Fibroblast of skin of left quadriceps (primary cell): ENCODE data around the gene PRKG1.
"Not testable (repeated sequence)": the region's sequence is repeated elsewhere in the genome, so short reads cannot be mapped to it uniquely, and the experiment has no call there.

Source experiments
- DNase-seq, 2 experiments: peaks; one replicate each; pipeline ENCODE4 v3.0.0-alpha.2; 2013; ENCODE audit warnings: low read depth in 2 of 2

The PRKG1 gene

DNA sequence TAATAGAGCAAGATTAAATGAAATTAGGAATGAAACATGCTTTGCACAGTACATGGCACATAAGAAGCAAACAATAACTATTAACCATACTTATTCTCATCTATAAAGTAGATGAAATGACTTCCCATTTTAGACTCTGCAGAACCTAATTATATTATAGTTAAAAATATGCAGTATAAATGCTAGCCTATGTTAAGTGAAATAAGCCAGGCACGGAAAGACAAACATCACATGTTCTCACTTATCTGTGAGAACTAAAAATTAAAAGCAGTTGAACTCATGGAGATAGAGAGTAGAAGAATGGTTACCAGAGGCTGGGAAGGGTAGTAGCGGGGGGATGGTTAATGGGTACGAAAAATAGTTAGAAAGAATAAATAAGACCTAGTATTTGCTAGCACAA is 247.0 kb downstream of the PRKG1 start:
- no peak for DNase-seq

DNA sequence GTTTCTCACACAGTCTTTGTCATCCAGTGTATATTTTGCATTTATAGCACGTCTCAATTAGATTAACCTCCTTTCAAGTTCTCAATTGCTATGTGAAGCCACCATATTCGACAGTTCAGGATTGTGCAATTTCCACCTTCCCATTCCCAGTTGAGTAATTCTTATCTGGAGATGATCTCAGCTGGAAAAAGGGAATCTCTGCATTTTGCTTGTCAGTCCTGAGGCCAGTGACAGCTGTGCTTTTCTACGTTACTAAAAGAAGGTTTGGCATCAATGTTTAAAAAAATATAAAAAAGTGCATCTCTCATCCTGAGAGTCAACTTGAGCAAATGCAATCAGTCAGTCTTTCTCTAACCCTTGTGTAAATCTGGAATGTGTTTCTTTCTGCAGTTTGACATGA is 247.7 kb downstream of the PRKG1 start:
- peak; percentile 68 to 71 for DNase-seq

DNA sequence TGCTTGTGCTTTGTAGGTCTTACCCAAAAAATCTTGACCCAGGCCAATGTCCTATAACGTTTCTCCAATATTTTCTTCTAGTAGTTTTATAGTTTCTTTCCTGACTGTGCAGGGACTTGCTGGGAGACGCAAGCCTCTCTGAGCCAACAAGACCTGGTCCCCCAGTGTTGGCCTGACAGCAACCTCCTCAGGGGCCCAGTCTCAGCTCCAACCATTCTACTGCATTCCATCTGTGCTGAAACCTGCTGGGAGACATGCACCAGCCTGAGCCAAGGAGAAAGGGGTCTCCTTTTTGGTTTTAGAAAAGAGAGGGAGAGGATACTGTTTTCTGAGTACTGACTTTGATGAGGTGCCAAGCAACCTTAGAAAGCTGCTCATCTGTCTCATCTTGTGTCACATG is 251.4 kb downstream of the PRKG1 start:
- no peak for DNase-seq

DNA sequence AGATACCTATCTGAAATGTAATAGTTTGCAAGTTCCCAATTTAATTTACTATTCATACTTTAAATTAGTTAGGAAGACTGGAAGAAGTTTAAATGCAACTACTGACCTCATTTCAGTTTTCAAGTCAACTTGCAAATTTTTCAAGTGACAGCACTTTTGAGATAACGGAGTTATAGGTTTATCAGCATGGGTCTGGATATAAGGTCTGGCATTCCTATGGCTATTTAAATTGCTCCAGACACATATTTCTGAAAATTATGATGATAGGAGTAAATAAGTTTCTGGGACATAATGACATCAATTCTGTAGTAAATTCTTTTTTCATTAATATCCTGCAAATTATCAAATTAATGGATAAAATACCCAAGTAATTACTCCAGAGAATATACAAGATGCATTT is 251.9 kb downstream of the PRKG1 start:
- DNase-seq = no peak

DNA sequence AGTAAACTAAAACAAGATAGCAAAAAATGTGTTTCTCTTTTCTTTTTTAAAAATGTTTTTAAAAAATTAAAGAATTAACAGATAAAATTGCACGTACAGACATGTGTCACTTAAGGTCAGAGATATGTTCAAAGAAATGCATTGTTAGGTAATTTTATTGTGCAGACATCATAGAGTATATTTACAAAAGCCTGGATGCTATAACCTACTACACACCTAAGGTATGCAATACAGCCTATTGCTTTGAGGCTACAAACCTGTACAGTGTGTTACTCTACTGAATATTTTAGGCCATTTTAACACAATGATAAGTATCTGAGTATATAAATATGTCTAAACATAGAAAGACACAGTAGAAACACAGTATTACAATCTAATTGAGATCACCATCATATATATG is 253.1 kb downstream of the PRKG1 start:
- no peak for DNase-seq

DNA sequence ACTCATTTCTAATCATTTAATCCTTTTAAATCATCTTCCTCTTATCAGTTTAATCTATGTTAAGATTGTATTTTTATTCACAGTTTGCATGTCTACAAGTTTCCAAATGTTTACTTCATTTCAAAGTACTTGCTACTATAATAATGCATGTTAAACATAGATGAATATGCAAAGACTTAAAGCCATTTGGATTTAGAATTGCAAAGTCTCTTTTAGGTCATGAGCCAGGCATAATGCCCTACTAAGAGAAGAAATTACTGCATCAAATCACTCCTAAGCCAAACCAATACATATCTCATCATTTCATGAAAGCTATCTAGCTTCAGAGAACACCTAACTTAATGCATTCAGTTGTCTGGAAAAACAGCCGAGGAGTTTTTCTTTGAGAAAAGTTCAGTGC is 266.1 kb downstream of the PRKG1 start:
- no peak for DNase-seq

DNA sequence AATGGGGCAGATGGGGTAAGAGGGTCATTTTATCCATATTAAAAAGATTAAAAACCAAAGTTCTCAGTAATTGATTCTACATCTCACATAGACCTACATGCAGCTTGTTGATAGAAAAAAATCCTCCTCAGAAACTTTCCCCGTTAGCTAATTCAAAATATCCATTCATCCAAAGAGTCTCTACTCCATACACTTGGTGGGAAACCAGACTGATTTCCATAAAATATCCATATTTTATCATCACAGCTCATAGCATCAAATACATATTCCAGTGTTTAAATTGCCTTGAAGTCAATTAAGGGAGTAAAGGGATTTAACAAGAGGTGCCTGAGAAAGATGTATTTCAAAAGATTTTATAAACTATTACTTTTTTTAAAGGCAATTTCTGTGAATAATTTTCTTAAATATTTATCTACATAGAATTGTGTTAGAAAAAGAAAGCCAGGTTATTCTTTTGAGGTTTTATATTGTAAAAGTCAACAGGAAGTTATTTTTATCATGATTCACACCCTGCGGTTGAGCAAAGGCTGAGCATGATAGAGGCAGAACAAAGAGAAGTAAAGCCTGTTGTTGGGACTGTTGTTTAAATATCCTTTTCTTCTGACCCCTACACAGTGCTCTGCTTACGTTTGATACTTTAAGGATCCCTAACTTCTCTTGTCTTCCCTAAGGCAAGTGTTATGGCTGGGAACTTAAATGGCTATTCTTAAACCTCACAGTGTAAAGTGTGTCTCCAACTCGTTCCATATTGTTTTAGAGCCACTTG is 266.7 kb downstream of the PRKG1 start:
- DNase-seq = no peak

DNA sequence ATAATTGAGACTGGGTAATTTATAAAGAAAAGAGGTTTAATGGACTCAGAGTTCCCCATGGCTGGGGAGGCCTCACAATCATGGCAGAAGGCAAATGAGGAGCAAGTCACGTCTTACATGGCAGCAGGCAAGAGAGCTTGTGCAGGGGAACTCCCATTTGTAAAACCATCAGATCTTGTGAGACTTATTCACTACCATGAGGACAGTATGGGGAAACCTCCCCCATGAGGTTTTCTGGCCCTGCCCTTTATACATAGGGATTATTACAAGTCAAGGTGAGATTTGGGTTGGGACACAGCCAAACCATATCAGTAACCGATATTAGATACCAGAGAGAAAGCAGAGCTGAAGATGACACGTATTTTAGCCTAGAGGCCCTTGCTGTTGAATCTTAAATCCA is 267.5 kb downstream of the PRKG1 start:
- DNase-seq = not testable (repeated sequence)

DNA sequence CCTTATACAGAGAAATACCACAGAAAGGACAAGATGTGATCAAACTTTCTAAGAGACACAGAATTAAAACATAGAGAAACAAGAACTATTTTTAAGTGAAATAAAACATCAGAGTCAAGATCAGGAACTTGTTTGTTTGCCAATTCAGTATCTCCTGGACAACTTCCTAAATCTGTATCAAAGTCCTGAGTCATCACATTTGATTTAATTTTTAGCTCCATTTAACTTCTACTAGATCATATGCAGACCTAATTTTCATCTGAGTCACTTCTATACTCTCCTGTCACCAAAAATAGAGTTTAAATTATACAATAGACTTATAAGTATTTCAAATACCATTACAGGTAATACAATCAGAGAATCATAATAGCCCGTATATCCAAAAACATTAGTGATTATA is 268.1 kb downstream of the PRKG1 start:
- no peak for DNase-seq

DNA sequence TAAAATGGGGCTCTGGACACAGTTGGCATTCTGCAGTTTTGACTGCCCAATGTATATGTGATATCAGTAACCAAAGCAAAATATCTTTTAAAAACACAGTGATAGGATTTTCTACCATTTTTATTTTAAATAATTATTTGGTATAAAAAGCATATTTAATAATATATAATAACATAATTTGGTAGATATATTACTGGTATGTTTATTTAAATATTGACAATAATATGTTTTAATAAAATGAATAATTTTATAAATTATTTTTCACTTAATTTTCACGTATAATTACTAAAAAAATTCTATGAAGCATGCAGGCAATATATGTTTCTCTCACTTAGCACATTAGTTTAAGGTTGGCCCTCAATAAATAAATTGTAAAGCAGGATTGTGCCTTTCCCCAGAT is 269.1 kb downstream of the PRKG1 start:
- DNase-seq = no peak

DNA sequence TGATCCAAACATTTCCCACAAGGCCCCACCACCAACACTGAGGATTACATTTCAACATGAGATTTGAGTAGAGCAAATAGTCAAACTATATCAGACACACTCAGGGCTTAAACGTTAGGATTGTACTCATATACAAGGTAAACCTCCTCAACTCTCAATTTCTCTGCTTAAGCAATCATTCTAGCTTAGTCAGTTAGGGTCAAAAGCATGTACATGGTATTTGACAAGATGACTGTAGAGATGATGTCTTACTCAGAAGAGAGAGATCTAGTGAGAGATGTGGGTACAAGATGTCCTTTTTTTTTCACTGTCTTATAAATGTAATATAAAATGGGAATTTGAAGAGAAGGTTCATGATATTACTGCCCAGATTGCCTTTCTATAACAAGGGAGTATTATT is 270.1 kb downstream of the PRKG1 start:
- DNase-seq = no peak

DNA sequence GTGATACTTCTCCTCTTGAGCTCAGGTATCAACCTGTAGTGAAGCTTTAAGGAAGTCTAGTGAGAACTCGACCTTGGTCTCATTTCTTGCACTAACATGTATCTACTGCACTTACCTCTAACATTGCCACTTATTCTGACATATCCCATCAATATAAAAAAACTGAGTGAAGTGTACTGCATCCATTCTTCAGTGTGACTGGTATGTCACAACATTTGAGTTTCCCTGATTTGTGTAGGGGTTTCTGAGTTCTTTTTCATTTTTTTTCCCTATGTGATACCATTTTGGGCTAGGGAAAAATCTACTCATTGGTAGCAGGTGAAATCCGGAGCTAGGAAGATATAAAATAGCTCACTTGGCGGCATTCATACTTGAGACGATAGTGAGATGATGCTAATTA is 274.3 kb downstream of the PRKG1 start:
- no peak for DNase-seq

DNA sequence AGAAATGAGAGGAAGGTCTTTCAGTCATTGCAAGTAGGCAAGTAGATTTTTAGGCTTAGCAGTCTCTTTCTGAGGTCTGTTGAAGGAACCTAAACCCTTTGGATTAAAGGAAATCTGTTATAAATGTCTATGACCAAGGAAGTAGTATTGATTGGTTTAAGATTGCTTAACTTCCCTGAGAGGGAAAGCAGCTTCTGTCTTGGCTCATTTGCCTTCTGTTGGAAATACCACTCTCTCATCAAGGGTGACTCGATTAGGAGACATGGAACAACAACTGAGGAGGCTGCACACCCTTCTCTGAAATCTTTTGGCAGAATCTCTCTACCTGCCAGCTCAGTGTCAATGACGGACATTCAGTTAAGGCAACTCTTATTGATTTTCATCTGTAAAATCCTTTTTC is 282.9 kb downstream of the PRKG1 start:
- no peak for DNase-seq

DNA sequence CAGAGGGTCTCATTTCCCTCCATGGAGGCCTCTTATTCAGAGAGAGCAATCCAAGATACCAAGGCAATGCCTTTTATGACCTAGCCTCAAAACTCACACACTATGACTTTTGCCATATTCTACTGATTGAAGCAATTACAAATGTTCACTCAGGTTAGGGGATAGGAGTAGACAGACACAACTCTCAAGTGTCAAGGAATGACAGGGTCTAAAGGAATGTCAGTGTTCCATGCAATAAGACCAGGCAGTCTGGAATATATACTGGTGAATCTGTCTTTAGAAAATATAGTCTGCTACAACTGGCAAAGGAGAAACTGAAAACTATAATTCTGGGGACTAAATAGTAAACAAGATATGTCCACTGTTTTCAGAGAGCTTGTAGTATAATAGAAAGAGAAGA is 283.9 kb downstream of the PRKG1 start:
- no peak for DNase-seq

DNA sequence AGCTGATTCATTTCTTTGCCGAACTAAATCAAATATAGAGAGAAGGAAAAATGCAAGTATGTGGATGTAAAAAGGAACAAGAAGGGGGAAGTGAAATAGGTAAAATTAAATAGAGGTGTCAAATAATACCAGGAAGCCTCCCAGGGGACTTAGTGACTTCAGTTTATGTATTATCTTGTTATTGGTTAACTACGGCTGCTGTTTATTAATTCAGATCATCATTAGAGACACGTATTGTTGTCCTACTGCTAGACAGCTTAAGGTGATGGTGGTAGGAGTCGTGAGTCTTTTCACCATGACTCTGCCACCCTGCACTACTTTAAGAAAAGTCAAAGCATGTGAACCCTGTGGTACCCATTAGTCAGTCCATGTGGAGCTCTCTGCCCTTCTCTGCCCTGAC is 289.1 kb downstream of the PRKG1 start:
- no peak for DNase-seq

DNA sequence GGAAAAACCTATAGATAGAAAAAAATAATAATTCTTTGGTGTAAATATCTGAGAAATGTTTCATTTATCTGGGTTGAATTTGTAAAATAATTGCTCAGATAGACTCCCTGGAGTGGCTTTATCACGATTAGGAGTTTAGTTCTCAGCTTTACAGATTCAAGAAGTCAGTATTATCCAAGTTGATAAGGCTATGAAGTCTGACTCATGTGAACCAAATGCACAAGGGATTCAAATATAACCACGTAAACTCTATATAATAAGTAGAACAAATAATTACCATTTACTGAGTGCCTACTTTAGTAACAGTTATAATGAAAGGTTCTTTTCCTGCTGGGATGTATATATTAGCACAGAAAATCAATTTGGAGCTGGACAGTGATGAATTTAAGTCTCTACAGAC is 290.4 kb downstream of the PRKG1 start:
- DNase-seq = no peak

DNA sequence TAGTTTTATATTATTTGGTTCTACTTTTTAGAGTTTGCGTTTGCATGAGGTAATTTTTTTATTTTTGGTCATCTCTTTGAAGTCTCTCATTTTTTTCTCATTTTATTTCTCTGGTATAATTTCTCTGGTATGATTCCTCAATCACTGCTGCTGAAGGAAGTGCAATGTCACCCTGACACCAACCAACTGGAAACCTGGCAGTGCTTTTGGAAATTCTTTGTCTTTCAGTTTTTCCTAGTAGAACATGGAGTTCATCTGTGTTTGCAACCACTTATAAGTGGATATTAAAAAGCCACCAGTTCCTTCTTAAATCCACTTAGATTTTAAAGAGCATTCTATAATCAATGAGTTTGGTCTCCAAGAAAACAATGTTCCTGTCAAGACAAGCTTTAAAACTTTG is 291.8 kb downstream of the PRKG1 start:
- DNase-seq = no peak

DNA sequence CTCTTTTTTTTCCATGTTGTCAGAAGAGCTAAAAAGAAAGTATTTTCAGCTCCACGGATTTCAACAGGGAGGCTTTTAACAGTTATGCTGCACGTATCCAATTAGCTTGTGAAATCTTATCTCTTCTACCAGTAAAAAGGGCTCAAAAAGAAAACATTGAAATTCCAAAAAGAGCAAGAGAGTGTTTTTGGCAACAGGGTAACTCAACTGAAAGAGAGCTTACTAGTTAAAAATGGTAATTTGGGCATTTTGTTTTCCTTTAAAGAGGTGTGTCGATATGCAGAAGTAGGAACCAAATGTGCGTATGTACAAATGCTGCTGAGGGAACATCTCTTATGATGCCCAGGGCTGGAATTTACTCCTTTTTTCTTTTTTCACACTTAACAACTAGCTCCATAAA is 292.8 kb downstream of the PRKG1 start:
- DNase-seq = no peak

DNA sequence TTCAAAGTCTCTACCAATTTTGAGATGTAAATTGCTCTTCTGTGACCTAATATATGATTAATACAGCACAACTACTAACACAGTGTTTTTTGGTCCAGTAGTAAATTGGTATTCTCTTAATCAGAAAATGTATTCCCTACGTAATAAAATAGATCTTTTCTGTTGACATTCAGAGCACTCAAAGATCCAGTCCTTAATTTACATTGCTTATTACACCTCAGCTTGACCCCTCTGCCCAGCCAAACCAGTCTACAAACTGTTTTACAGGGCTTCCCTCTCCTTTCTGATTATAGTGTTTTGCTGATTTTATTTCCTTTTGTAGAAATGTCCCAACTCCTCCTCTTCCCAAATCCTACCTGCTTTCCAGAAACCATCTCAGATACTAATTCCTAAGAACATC is 293.4 kb downstream of the PRKG1 start:
- no peak for DNase-seq

DNA sequence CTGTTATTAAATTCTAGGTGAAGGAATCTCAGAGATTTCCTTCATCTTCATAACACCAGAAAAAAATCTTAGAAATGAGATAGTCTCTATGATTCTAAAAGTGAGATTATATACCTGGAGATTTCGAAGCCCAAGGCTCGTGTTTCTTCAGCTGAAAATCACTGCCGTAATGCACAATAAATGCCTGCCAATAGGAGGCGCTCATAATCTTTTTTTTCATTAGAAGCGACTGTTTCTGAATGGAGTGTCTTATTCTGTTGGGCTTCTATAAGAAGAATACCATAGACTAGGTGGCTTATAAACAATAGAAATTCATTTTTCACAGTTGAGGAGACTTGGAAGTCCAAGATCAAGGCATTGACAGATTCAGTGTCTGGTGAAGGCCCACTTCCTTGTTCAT is 294.7 kb downstream of the PRKG1 start:
- DNase-seq = no peak

DNA sequence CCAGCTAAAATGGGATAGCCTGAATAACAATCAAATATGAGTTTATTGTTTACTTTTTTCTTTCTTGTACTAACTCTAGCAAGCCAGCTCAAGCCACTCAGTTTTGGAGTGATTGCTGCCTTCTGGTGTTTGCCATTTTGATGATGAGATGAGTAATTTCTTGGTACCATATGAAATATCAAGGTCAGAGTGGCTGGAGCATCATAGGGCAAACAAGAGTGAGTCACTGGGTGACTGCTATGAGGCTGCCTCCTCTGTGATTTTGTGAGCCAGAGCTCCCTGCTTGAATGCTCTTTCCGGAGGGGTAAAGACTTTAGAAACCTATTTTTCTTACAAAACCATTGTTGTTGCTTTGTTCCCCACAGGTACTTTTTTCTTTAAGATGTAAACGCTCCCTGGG is 295.6 kb downstream of the PRKG1 start:
- DNase-seq = peak in 1 of 2 experiments; percentile 23

DNA sequence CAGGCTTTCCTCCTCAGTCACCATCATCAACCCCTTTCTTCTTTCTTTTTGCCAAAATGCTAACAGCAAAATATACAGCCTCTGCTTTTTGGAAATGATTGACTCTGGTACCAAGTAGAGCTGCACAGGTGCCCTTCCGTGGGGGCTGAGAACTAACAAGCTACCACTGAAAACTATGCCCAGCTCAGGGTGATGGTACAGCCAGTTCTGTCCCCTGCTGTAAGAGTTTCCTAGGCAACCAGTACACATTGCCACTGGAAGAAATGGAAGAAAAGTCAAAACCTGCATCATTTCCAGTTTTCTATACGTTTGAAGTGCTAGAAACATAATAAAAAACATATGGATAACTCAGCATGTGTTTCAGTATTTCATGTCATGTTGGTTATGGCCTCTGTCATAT is 297.5 kb downstream of the PRKG1 start:
- no peak for DNase-seq

DNA sequence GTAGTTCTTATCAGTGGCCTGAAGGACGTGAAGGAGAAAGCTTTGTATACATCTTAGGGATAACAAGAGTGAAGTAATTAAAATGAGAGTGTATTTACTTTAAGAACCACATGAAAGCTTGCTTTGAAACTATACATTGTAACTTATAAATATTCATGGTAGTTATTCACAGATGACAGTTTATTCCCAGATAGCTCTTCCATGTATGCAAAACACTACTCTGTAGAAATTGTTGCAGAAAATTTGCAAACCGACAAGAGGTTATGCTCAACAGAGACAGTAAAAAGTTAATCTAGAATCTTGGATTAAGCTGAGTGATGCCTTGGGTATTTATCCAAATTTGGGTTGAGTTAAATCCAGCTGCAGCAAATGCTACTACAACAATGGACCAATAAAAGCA is 301.5 kb downstream of the PRKG1 start:
- DNase-seq = no peak
